Measurements from ENCODE around the gene PRDM15.

- TF ChIP-seq CTCF (IDR thresholded peaks at IDR 0.05) (no peak), POLR2AphosphoS5 (IDR thresholded peaks at IDR 0.05) (no peak)
Measured at GRCh38 chr21:41786509-41786987, 92.6 kb downstream of the PRDM15 start.
